HEK293 (cell line): ENCODE results near the gene UNC13A.
A peak's percentile ranks its signal among the peaks of the same experiment; 100 is the strongest.

Source experiments
- EGR2 ChIP-seq: fragments of 450-650 bp; formaldehyde crosslinking; IDR thresholded peaks from 2 replicates; pipeline ENCODE4 v1.5.1; 2016; ENCODE audit warnings: low read depth, missing biosample characterization, missing genetic modification characterization
- GLI4 ChIP-seq: fragments of 450-650 bp; formaldehyde crosslinking; IDR thresholded peaks from 2 replicates; pipeline ENCODE4 v1.5.1; 2016; ENCODE audit warnings: missing biosample characterization, missing genetic modification characterization
- GLIS1 ChIP-seq: fragments of 450-650 bp; formaldehyde crosslinking; IDR thresholded peaks from 2 replicates; pipeline ENCODE4 v1.5.1; 2016; ENCODE audit warnings: missing biosample characterization, missing genetic modification characterization
- GLIS2 ChIP-seq: fragments of 450-650 bp; formaldehyde crosslinking; IDR thresholded peaks from 2 replicates; pipeline ENCODE4 v1.5.1; 2016; ENCODE audit warnings: missing biosample characterization, missing genetic modification characterization
- OSR2 ChIP-seq: fragments of 450-650 bp; formaldehyde crosslinking; IDR thresholded peaks from 2 replicates; pipeline ENCODE4 v1.5.1; 2016; ENCODE audit warnings: missing biosample characterization, missing genetic modification characterization
- PRDM1 ChIP-seq: fragments of 450-650 bp; formaldehyde crosslinking; IDR thresholded peaks from 2 replicates; pipeline ENCODE4; 2016; ENCODE audit warnings: missing biosample characterization, missing genetic modification characterization
- REPIN1 ChIP-seq: fragments of 450-650 bp; formaldehyde crosslinking; IDR thresholded peaks from 2 replicates; pipeline ENCODE4 v1.5.1; 2017; ENCODE audit warnings: missing biosample characterization, missing genetic modification characterization, low read depth
- SCRT1 ChIP-seq: fragments of 450-650 bp; formaldehyde crosslinking; IDR thresholded peaks from 2 replicates; pipeline ENCODE4 v1.5.1; 2016; ENCODE audit warnings: missing biosample characterization, missing genetic modification characterization, borderline replicate concordance
- TCF7L2 ChIP-seq: IDR thresholded peaks from 2 replicates; pipeline ENCODE4 v1.6.1; 2011; ENCODE audit warnings: low read depth, mild to moderate bottlenecking, inconsistent platforms, low read length, moderate library complexity, borderline replicate concordance
- YY1 ChIP-seq: fragments of 450-650 bp; formaldehyde crosslinking; IDR thresholded peaks from 2 replicates; pipeline ENCODE4 v1.5.1; 2018; ENCODE audit warnings: missing biosample characterization, missing genetic modification characterization
- ZBTB1 ChIP-seq: fragments of 450-650 bp; formaldehyde crosslinking; IDR thresholded peaks from 2 replicates; pipeline ENCODE4 v1.5.1; 2016; ENCODE audit warnings: missing biosample characterization, missing genetic modification characterization
- ZNF121 ChIP-seq: fragments of 450-650 bp; formaldehyde crosslinking; IDR thresholded peaks from 2 replicates; pipeline ENCODE4 v1.5.1; 2016; ENCODE audit warnings: missing biosample characterization, missing genetic modification characterization
- ZNF175 ChIP-seq: fragments of 450-650 bp; formaldehyde crosslinking; IDR thresholded peaks from 2 replicates; pipeline ENCODE4 v1.5.1; 2016; ENCODE audit warnings: missing biosample characterization, missing genetic modification characterization
- ZNF23 ChIP-seq: fragments of 450-650 bp; formaldehyde crosslinking; IDR thresholded peaks from 2 replicates; pipeline ENCODE4 v1.5.1; 2016; ENCODE audit warnings: missing biosample characterization, missing genetic modification characterization, borderline replicate concordance
- ZNF266 ChIP-seq: fragments of 450-650 bp; formaldehyde crosslinking; IDR thresholded peaks from 2 replicates; pipeline ENCODE4 v1.5.1; 2016; ENCODE audit warnings: missing biosample characterization, missing genetic modification characterization, low read depth
- ZNF292 ChIP-seq: fragments of 450-650 bp; formaldehyde crosslinking; IDR thresholded peaks from 2 replicates; pipeline ENCODE4 v1.5.1; 2016; ENCODE audit warnings: low read depth, missing biosample characterization, missing genetic modification characterization, borderline replicate concordance
- ZNF341 ChIP-seq: fragments of 450-650 bp; formaldehyde crosslinking; IDR thresholded peaks from 2 replicates; pipeline ENCODE4; 2016; ENCODE audit warnings: low read depth, missing biosample characterization, missing genetic modification characterization
- ZNF391 ChIP-seq: fragments of 450-650 bp; formaldehyde crosslinking; IDR thresholded peaks from 2 replicates; pipeline ENCODE4 v1.5.1; 2016; ENCODE audit warnings: low read depth, missing biosample characterization, missing genetic modification characterization, borderline replicate concordance
- ZNF473 ChIP-seq: fragments of 450-650 bp; formaldehyde crosslinking; IDR thresholded peaks from 2 replicates; pipeline ENCODE4 v1.5.1; 2017; ENCODE audit warnings: missing biosample characterization, missing genetic modification characterization
- ZNF530 ChIP-seq: fragments of 450-650 bp; formaldehyde crosslinking; IDR thresholded peaks from 2 replicates; pipeline ENCODE4 v1.5.1; 2016; ENCODE audit warnings: low read depth, missing biosample characterization, missing genetic modification characterization
- ZNF560 ChIP-seq: fragments of 450-650 bp; formaldehyde crosslinking; IDR thresholded peaks from 2 replicates; pipeline ENCODE4 v1.5.1; 2017; ENCODE audit warnings: missing biosample characterization, missing genetic modification characterization, borderline replicate concordance
- ZNF596 ChIP-seq: fragments of 450-650 bp; IDR thresholded peaks from 2 replicates; pipeline ENCODE4 v1.5.0; 2018; ENCODE audit warnings: missing biosample characterization, mild to moderate bottlenecking, missing genetic modification characterization, moderate library complexity
- ZNF600 ChIP-seq: fragments of 450-650 bp; formaldehyde crosslinking; IDR thresholded peaks from 2 replicates; pipeline ENCODE4 v1.5.1; 2016; ENCODE audit warnings: missing biosample characterization, missing genetic modification characterization
- ZNF626 ChIP-seq: fragments of 450-650 bp; sonication (Bioruptor Pico); formaldehyde crosslinking; IDR thresholded peaks from 2 replicates; pipeline ENCODE4 v1.5.1; 2018; ENCODE audit warnings: missing biosample characterization, missing genetic modification characterization, inconsistent platforms
- ZNF785 ChIP-seq: fragments of 450-650 bp; formaldehyde crosslinking; IDR thresholded peaks from 2 replicates; pipeline ENCODE4 v1.5.1; 2016; ENCODE audit warnings: missing biosample characterization, missing genetic modification characterization
- TF ChIP-seq, protein P1 (sequence below): fragments of 450-650 bp; formaldehyde crosslinking; IDR thresholded peaks from 2 replicates; pipeline ENCODE4 v1.5.1; 2016; ENCODE audit warnings: missing biosample characterization, missing genetic modification characterization
- TF ChIP-seq, protein P2 (sequence below): fragments of 450-650 bp; formaldehyde crosslinking; IDR thresholded peaks from 2 replicates; pipeline ENCODE4 v1.5.1; 2016; ENCODE audit warnings: missing biosample characterization, missing genetic modification characterization
- TF ChIP-seq, protein P3 (sequence below): fragments of 450-650 bp; formaldehyde crosslinking; IDR thresholded peaks from 2 replicates; pipeline ENCODE4 v1.5.1; 2017; ENCODE audit warnings: missing biosample characterization, missing genetic modification characterization
- TF ChIP-seq, protein P4 (sequence below): fragments of 450-650 bp; formaldehyde crosslinking; IDR thresholded peaks from 2 replicates; pipeline ENCODE4 v1.5.1; 2016; ENCODE audit warnings: missing biosample characterization, missing genetic modification characterization
- TF ChIP-seq, protein P5 (sequence below): fragments of 450-650 bp; formaldehyde crosslinking; IDR thresholded peaks from 2 replicates; pipeline ENCODE4 v1.5.1; 2016; ENCODE audit warnings: missing biosample characterization, missing genetic modification characterization

Gene UNC13A

DNA sequence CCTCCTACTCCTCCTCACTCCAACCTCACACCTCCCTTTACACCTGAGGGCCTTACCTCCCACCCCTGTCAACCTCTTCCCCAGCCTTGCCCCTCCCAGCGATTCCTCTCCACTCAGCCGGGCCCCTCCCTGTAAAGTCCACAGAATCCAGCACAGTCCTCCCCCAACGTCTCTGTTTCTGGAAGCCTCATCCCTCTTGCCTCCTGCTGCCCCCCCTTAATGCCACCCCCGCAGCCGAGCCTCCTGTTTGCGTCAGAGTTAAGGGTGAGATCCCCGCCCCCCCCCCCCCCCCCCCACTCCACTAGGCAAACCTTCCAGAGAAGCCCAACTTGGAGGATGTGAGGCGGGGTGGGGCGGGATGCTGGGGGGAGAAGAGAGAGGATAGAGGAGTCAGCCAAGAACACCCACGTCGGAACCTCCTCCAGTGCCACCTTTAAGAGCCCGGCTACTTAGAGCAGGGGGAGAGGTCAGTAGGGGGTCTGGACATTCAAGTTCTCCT, 2.1 kb downstream of the UNC13A start (continued):
- TF ChIP-seq ZBTB1 (tag by site-specific recombination) = no peak
- no peak for TF ChIP-seq OSR2 (tag by site-specific recombination)
- no peak for TF ChIP-seq REPIN1 (tag by site-specific recombination)
- TF ChIP-seq ZNF473 (tag by site-specific recombination) = no peak
- TF ChIP-seq YY1 (tag by site-specific recombination) = no peak
- TF ChIP-seq ZNF23 = no peak
- TF ChIP-seq ZNF626 (tag by site-specific recombination) = no peak
- TF ChIP-seq, protein P1, sequence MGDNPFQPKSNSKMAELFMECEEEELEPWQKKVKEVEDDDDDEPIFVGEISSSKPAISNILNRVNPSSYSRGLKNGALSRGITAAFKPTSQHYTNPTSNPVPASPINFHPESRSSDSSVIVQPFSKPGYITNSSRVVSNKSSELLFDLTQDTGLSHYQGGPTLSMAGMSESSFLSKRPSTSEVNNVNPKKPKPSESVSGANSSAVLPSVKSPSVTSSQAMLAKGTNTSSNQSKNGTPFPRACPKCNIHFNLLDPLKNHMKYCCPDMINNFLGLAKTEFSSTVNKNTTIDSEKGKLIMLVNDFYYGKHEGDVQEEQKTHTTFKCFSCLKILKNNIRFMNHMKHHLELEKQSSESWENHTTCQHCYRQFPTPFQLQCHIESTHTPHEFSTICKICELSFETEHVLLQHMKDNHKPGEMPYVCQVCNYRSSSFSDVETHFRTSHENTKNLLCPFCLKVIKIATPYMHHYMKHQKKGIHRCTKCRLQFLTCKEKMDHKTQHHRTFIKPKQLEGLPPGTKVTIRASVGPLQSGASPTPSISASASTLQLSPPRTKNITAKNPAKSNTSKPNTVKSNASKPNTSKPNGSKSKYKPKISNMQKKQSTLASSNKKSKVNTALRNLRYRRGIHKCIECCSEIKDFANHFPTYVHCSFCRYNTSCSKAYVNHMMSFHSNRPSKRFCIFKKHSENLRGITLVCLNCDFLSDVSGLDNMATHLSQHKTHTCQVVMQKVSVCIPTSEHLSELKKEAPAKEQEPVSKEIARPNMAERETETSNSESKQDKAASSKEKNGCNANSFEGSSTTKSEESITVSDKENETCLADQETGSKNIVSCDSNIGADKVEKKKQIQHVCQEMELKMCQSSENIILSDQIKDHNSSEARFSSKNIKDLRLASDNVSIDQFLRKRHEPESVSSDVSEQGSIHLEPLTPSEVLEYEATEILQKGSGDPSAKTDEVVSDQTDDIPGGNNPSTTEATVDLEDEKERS (tag by site-specific recombination) = no peak
- TF ChIP-seq, protein P2, sequence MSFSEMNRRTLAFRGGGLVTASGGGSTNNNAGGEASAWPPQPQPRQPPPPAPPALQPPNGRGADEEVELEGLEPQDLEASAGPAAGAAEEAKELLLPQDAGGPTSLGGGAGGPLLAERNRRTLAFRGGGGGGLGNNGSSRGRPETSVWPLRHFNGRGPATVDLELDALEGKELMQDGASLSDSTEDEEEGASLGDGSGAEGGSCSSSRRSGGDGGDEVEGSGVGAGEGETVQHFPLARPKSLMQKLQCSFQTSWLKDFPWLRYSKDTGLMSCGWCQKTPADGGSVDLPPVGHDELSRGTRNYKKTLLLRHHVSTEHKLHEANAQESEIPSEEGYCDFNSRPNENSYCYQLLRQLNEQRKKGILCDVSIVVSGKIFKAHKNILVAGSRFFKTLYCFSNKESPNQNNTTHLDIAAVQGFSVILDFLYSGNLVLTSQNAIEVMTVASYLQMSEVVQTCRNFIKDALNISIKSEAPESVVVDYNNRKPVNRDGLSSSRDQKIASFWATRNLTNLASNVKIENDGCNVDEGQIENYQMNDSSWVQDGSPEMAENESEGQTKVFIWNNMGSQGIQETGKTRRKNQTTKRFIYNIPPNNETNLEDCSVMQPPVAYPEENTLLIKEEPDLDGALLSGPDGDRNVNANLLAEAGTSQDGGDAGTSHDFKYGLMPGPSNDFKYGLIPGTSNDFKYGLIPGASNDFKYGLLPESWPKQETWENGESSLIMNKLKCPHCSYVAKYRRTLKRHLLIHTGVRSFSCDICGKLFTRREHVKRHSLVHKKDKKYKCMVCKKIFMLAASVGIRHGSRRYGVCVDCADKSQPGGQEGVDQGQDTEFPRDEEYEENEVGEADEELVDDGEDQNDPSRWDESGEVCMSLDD (tag by site-specific recombination) = no peak
- TF ChIP-seq GLIS1 (tag by site-specific recombination) = peak; percentile 53
- TF ChIP-seq, protein P3, sequence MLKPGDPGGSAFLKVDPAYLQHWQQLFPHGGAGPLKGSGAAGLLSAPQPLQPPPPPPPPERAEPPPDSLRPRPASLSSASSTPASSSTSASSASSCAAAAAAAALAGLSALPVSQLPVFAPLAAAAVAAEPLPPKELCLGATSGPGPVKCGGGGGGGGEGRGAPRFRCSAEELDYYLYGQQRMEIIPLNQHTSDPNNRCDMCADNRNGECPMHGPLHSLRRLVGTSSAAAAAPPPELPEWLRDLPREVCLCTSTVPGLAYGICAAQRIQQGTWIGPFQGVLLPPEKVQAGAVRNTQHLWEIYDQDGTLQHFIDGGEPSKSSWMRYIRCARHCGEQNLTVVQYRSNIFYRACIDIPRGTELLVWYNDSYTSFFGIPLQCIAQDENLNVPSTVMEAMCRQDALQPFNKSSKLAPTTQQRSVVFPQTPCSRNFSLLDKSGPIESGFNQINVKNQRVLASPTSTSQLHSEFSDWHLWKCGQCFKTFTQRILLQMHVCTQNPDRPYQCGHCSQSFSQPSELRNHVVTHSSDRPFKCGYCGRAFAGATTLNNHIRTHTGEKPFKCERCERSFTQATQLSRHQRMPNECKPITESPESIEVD (tag by site-specific recombination) = no peak
- TF ChIP-seq ZNF596 (tag by site-specific recombination) = no peak
- TF ChIP-seq ZNF266 = no peak
- no peak for TF ChIP-seq ZNF175 (tag by site-specific recombination)
- peak; percentile 13; the same call in 1 of the 2 replicates for TF ChIP-seq GLIS2
- no peak for TF ChIP-seq SCRT1
- no peak for TF ChIP-seq GLI4 (tag by site-specific recombination)
- TF ChIP-seq, protein P4, sequence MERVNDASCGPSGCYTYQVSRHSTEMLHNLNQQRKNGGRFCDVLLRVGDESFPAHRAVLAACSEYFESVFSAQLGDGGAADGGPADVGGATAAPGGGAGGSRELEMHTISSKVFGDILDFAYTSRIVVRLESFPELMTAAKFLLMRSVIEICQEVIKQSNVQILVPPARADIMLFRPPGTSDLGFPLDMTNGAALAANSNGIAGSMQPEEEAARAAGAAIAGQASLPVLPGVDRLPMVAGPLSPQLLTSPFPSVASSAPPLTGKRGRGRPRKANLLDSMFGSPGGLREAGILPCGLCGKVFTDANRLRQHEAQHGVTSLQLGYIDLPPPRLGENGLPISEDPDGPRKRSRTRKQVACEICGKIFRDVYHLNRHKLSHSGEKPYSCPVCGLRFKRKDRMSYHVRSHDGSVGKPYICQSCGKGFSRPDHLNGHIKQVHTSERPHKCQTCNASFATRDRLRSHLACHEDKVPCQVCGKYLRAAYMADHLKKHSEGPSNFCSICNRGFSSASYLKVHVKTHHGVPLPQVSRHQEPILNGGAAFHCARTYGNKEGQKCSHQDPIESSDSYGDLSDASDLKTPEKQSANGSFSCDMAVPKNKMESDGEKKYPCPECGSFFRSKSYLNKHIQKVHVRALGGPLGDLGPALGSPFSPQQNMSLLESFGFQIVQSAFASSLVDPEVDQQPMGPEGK (tag by site-specific recombination) = peak; percentile 51; the same call in 1 of the 2 replicates
- TF ChIP-seq PRDM1 (tag by site-specific recombination) = no peak
- no peak for TF ChIP-seq ZNF341 (tag by site-specific recombination)
- TF ChIP-seq ZNF391 = no peak
- no peak for TF ChIP-seq ZNF121 (tag by site-specific recombination)
- no peak for TF ChIP-seq ZNF530
- TF ChIP-seq, protein P5, sequence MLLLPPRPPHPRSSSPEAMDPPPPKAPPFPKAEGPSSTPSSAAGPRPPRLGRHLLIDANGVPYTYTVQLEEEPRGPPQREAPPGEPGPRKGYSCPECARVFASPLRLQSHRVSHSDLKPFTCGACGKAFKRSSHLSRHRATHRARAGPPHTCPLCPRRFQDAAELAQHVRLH (tag by site-specific recombination) = no peak
- TF ChIP-seq TCF7L2 = no peak
- TF ChIP-seq ZNF785 (tag by site-specific recombination) = no peak
- TF ChIP-seq ZNF560 = no peak
- 0 out of 2 replicates have a peak, but pooled peaks have one; percentile 29 for TF ChIP-seq ZNF600 (tag by site-specific recombination)
- peak; percentile 91 for TF ChIP-seq EGR2 (tag by site-specific recombination)
- TF ChIP-seq ZNF292 = no peak
